ENCODE data around the gene NCAM2.

Gene NCAM2

GRCh38 chr21:21226472-21226871 lies 228.3 kb downstream of the NCAM2 start:
- DNase-seq (ENCODE audit: low spot score) = no peak

- no peak for DNase-seq (ENCODE audit: low spot score)
Observed at GRCh38 chr21:21230672-21231071, 232.5 kb downstream of the NCAM2 start.

DNA sequence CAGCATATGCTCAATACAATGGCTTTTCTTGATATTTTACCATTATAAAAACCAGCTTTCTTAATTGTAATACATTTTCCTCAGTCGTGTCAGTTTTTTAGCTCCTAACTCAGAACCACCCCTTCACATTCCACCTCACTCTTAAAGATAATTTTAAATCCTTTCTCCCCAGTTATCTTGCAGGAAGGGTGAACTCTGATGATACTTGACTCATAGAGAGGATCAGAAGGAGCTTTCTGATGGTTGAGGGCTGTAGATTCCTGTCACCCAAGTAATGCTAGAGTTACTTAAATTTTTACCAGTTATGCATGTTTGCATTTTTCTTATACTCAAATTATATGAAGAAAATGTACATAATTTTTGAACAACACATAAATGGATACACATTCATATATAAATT lies 233.7 kb downstream of the NCAM2 start:
- DNase-seq (ENCODE audit: low spot score) = no peak

- DNase-seq (ENCODE audit: low spot score) = no peak
Observed at GRCh38 chr21:21232320-21232719, 234.1 kb downstream of the NCAM2 start.

DNA sequence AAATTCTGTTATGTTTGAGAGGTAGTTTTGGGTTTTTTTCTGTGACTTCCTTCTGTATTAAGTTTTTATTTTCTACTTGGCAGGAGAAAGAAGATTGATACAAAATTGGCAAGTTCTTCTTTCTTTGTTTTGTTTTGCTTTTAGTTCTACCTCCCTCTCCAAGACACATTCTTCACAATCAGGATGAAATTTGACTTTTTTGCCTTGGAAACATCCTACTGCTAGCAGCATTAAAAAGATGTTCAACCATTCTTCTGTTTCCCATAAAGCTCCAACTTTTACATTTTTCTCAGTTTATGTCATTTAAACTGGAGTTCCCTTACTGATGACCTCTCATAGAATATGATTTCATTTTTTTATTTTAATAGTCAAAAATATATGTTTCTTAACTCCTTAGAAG lies 234.8 kb downstream of the NCAM2 start:
- no peak for DNase-seq (ENCODE audit: low spot score)

GRCh38 chr21:21236996-21237395 lies 238.8 kb downstream of the NCAM2 start:
- no peak for DNase-seq (ENCODE audit: low spot score)

DNA sequence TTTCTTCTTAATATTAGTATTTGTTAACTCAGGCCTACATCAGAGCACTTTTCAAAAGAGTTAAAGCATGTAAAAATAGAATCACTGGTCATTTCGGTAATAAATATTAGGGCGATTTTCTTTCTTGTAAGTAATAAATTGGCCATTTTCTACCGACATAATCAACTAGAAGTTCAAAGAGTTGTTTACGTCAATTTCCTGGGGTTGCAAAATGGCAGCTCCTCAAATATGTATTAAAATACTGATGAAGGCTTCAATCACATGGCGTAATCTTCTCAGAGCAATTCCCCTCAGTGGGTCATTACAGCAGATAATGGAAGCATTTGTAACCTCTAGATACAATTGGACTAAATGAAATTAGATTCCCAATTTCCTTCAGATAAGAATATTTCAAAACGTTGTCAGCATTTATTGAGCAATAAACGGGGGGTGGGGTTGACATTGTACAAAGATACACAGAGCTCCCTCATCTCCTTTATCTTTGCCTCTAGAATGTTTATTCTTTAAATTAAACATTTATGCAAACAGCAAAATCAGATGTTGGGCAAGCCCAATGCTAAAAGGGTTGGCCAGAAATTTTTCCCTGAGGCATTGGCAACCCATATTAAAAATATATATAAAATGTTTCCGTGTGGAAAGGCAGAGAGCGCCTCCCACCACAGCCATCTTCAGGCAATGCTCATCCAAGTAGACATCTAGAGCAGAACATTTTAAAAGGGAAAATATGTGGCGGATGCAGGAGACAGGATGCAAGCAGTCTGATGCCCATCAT lies 240.6 kb downstream of the NCAM2 start:
- no peak for DNase-seq (ENCODE audit: low spot score)

- no peak for DNase-seq (ENCODE audit: low spot score)
Observed at GRCh38 chr21:21241391-21241790, 243.2 kb downstream of the NCAM2 start.

DNA sequence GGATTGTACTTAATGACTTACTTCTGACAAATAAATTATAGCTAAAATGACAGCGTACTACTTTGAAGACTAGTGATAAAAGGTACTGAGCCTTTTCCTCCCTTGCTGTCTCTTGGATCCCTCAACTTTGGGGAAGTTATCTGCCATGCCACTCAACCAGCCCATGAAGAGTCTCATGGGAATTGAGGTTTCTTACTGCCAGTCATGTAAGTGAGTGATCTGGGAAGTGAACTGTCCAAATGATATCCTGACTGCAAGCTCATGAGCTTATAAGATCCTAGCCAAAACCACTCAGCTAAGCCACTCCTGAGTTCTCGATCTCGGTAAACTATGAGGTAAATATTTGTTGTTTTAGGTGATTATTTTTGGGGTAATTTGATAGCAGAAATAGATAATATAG lies 247.8 kb downstream of the NCAM2 start:
- no peak for DNase-seq (ENCODE audit: low spot score)

GRCh38 chr21:21247424-21247823 lies 249.2 kb downstream of the NCAM2 start:
- DNase-seq (ENCODE audit: low spot score) = no peak

GRCh38 chr21:21262048-21262447 lies 263.8 kb downstream of the NCAM2 start:
- DNase-seq (ENCODE audit: low spot score) = no peak

GRCh38 chr21:21268061-21268471 lies 269.9 kb downstream of the NCAM2 start:
- no peak for DNase-seq (ENCODE audit: low spot score)

DNA sequence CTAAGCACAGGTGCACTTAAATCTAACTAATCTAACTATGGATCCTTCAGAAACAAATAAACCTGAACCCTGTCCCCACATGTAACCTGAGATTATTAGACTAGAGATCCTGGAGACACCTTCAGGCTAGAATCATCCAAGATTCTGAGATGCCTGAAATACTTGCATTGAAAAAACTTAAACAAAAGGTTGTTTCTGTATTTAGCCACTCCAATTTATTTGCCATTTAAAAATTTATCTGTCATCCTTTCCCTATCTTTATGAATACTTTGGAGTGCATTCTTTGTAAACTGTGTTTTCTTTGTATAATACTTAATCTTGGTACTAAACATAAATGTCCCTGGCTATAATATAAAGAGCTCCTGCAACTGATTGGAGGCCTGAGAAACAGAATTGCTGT lies 270.7 kb downstream of the NCAM2 start:
- DNase-seq (ENCODE audit: low spot score) = no peak

- no peak for DNase-seq (ENCODE audit: low spot score)
Observed at GRCh38 chr21:21279193-21279901, 281.1 kb downstream of the NCAM2 start.

DNA sequence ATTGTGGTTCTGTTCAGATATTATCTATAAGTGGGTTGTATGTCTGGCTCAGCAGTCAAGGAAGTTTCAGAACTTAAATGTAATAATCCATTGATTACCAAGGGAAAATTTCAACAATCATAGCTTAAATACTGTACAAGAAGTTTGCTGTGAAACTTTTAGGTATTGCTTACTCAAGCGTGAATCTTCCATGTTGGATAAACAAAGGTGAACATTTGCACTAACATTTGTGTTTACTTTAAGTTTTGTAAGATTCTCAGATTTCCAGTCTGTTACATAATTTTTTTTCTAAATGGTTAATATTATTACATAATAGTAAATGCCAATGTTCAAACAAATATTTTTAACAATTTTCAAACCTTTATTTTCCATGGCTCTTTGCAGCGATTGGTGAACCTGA lies 285.6 kb downstream of the NCAM2 start:
- DNase-seq (ENCODE audit: low spot score) = no peak

DNA sequence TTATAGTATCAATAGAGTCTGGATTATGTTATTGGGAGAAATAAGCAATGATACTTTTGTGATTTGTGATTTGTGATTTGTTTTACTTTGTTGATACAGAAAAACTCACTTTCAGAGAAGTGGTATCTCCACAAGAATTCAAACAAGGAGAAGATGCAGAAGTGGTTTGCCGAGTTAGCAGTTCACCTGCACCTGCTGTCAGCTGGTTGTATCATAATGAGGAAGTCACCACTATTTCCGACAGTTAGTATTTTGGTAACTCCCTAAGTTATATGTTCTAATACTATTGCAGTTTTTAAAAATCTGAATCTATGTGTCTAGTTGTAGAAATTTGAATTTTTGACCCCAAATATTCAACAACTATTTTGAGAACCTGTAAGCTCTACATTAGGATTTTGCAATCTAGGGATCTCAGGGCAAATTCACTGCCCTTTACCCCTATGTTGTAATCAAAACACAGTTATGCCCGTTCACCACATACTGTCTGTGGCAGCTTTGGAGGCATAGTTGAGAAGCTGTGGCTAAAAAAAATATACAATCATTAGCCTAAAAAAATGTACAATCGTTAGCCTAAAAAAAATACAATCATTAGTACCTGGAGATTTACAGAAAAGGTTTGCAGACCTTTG lies 288.1 kb downstream of the NCAM2 start:
- DNase-seq (ENCODE audit: low spot score) = no peak

GRCh38 chr21:21290751-21291150 lies 292.5 kb downstream of the NCAM2 start:
- no peak for DNase-seq (ENCODE audit: low spot score)

GRCh38 chr21:21291883-21292569 lies 293.8 kb downstream of the NCAM2 start:
- DNase-seq (ENCODE audit: low spot score) = no peak

DNA sequence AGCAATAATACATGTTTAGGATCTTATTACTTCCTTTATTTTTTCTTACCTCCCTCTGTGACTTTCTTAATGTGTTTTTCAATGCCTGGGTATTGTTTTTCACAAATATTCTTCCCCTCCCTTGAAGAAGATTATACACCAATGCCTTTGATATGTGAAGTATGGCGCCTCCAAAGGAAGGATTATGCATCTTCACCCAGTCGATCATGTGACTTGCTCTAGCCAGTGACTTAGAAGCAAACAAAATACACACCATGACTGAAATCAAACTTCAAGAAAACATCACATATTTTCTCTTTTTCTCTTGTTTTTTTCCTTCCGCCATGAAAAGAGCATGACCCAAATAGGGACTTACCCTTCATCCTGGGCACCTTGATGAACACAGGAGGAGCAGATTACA lies 297.1 kb downstream of the NCAM2 start:
- no peak for DNase-seq (ENCODE audit: low spot score)

DNA sequence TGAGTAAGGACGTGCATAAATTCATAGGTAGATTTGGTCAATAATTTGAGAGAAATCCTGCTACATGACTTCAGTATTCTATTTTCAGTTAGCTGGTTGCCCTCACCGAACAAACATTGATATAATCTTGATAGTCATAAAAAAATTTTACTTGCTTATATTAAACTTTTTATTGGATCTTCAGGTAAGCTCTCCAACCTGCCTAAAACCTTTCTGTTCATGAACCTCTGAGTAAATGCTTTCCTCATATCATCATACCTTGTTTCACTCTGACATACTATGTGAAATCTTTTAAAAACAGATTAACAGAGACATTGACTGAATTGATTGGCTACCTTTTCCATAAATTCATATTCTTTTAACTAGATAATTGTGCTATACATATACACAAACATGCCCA lies 299.0 kb downstream of the NCAM2 start:
- DNase-seq (ENCODE audit: low spot score) = no peak

DNA sequence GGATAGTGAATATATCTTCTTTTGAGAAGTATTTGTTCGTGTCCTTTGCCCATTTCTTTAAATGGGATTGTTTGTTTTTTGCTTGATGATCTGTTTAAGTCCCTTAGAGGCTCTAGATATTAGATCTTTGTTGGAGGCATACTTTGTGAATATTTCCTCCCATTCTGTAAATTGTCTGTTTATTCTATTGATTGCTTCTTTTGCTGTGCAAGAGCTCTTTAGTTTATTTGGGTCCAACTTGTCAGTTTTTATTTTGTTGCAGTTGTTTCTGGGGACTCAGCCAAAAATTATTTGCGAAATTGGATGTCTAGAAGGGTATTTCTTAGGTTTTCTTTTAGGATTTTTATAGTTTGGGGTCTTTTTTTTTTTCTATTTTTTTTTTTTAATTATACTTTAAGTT lies 302.8 kb downstream of the NCAM2 start:
- DNase-seq (ENCODE audit: low spot score) = no peak

DNA sequence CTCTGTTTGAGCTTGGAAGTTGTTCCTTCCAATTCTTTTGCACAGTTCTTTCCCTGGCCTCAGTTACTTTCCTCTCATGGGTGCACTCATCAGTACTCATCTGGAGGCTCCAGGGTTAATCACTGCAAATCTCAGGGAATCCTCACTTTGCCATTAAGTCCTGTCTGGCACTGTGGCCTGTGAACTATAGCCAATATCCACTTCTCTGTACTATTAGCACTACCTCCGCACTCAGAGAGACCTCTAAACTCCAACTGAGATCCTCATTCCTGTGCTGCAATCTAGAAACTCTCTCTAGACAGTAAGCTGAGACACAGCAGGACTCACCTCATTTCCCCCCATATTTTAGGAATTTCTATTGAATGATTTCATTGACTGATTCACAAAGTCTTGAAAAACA lies 311.3 kb downstream of the NCAM2 start:
- no peak for DNase-seq (ENCODE audit: low spot score)

- DNase-seq (ENCODE audit: low spot score) = no peak
Observed at GRCh38 chr21:21324297-21324696, 326.1 kb downstream of the NCAM2 start.
